Measurements from ENCODE around the gene BICRAL. TPM values are rescaled to one million over a fixed set of nuclear protein-coding genes. Genes with fewer than 3 reads are reported as not detected.
"Not testable (repeated sequence)": the region's sequence is repeated elsewhere in the genome, so short reads cannot be mapped to it uniquely, and the experiment has no call there.

The BICRAL gene
- total RNA-seq, 1 donor from 2014 or later: 6.1 TPM

- no peak for ATAC-seq
These were observed 14.3 kb downstream of the BICRAL start for GRCh38 chr6:42796171-42796570.

DNA sequence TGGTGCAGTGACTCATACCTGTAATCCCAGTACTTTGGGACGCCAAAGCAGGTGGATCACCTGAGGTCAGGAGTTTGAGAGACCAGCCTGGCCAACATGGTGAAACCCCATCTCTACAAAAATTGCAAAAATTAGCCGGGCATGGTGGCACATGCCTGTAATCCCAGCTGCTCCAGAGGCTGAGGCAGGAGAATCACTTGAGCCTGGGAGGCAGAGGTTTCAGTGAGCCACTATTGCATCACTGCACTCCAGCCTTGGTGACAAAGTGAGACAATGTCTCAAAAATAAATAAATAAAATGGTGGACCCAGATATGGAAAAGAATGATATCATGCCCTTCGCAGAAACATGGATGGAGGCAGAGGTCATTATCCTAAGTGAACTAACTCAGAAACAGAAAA, 15.8 kb downstream of the BICRAL start:
- ATAC-seq: not testable (repeated sequence)

- ATAC-seq: no peak
These were observed 23.5 kb downstream of the BICRAL start for GRCh38 chr6:42805297-42805861.

GRCh38 chr6:42806359-42806758, 24.5 kb downstream of the BICRAL start:
- ATAC-seq: not testable (repeated sequence)

DNA sequence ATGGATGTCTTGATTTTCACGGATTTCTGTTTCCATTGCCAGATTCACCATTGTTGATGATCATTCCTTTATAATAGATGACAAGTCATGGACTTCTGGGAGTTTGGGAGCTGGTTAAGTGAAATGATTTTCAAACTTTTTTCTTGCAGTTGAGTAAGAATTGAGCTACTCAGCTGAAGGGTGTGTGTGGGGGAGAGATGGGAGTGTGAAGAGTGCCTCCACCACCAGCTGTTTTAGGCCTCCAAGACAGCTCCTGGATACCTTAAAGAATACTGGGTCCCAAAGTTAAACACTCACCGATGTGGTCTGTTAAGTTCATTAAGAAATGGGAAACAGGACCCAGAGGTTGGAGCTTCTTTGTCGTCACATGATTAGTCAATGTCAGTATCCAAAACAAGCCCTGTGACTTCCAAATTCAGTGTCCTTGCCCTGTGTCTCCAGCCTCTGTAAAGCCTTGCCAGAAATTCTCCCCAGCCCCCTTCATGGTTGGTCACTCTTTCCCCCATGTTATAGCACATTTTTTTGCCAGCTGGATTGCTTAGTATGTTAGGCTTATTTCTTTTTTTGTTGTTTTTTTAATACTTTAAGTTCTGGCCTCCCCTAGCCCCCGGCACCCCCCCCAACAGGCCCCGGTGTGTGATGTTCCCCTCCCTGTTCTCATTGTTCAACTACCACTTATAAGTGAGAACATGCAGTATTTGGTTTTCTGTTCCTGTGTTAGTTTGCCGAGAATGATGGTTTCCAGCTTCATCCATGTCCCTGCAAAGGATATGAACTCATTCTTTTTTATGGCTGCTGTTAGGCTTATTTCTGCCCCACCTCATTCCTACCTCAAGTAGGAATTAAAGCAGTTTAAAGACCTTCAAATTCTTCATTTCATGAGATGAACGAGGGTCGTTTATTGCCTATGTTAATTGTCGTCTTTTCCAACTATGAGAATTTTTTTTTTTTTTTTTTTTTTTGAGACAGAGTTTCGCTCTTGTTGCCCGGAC, 26.9 kb downstream of the BICRAL start:
- ATAC-seq: no peak

DNA sequence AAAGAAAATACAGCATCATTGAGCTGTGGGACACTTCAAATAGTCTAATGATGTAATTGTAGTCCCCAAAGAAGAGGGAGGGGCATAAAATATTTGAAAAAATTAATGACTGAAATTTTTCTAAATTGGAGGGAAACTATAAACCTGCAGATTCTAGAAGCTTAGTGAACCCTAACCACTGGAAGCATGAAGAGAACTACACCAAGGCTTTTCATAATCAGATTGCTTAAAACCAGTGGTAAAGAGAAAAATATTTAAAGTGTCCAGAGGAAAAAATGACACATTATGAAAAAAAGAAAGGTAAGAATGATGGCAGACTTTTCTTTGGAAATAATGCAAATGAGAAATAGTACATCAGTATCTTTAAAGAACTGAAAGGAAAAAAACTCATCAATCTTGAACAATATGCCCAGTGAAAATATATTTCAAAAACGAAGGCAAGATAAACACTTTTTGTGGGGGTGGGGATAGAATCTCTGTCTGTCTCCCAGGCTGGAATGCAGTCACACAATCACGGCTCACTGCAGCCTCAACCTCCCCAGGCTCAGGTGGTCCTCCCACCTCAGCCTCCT, 31.3 kb downstream of the BICRAL start:
- no peak for ATAC-seq

GRCh38 chr6:42813906-42814444, 32.1 kb downstream of the BICRAL start:
- no peak for ATAC-seq

DNA sequence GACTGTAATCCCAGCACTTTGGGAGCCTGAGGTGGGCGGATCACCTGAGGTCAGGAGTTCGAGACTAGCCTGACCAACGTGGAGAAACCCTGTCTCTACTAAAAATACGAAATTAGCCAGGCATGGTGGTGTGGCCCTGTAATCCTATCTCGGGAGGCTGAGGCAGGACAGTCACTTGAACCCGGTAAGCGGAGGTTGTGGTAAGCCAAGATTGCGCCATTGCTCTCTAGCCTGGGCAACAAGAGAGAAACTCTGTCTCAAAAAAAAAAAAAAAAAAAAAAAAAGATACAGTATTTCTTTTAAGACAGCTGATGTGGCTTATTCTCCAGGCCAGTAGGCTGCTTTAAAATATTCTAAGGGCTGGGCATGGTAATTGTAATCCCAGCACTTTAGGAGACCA, 33.9 kb downstream of the BICRAL start:
- not testable (repeated sequence) for ATAC-seq

DNA sequence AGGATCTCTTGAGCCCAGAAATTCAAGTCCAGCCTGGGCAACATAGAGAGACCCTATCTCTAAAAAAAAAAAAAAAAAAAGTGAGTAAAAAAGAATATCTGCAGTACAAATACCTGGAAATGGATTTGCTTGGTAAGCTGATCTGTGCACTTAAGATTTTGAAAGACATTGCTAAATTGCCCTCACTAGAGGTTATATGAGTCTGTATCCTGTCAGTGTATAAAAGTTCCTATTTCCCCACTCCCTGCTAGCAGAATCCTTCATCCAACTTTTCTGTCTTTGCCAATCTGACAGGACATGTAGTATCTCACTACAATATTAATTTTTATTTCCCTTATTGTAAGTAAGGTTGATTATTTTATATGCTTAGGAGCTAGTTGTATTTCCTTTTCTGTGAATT, 36.1 kb downstream of the BICRAL start:
- ATAC-seq: no peak

GRCh38 chr6:42818416-42818815, 36.6 kb downstream of the BICRAL start:
- ATAC-seq: no peak

- no peak for ATAC-seq
These were observed 37.0 kb downstream of the BICRAL start for GRCh38 chr6:42818878-42819277.

DNA sequence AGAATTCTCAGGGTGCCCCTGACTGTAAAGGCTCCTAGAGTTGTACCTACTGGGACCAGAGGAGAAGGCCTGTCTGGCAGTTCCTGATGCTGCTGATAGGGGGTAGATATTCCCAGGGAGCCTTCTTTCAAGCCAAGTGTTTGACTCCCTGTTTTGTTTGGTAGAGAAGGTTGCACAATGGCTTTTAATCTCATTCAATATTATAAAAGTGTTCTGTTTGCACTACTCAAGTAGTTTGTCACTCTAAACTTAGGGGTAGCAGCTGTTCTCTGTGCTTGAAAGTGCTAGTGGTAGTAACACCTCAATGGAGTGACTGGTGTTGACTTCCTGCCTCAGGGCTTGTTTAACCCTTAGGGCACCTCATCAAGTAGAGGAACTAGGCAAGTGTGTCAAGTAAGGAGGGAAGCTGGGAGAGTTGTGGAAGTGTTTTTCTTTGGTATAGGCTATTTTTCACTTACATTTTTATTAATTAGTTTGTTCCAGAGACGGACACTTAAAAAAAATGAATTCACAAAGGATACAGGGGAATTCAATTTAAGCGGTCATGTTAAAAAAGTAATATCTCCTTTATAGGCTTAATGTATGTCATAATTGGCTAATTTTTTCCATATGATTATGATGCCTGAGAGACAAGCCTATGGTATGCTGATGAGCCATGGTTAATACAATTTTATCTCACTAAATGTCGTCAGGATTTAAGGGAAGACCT, 38.1 kb downstream of the BICRAL start:
- ATAC-seq: peak; percentile 41

DNA sequence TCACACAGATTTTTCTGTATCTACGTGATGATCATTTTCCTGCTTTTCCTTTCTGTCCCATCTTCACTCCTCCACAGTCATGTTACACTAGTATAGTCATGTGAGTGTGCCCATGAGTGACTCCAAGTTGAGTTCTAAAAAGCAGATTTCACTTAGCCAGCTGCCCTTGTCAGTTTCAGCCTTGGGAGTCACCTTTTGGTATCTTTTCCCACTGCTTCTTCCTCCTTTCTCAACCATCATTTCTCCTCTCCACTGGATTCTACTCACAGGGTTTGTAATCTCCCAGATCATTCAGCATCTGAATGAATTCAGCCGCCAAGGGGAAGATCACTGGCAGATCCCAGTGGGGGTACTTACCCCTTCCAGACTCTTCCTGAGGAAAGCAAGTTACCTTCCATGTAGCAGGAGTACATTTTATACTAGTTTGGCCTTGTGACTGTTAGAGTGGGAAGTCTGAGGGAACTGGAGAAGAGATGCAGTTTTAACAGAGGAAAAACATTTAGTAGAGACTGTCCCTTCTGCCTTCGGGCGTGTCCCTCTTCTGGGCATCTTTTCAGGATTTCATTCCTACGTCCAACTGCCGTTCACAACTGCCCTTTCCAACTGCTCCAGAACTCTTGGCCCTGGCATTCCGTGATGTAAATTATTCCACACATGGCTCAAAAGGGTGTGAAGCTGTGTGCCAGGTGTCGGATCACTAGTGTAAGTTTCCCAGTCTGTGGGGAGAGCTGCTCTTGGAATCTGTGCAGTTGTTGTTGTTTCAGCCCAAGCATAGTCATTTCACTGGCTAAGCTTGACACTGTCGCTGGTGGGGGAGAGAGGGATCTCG, 38.9 kb downstream of the BICRAL start:
- ATAC-seq: no peak

DNA sequence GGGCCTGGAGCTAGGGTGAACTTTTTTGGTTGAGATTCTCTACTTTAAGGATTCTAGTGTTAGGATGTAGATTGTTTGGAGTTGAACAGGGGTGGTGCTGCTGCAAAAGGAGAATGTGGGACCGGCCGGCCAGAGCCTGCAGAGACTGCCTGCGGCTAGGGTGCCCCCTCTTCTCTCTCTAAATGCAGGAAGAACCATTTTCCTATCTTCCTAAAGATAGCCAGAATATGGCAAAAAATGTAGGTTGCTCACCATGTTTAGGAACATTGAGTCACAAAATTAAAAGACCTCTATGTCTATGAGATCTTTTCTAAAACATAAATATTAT, 39.5 kb downstream of the BICRAL start:
- no peak for ATAC-seq

- no peak for ATAC-seq
These were observed 40.0 kb downstream of the BICRAL start for GRCh38 chr6:42821846-42822245.

GRCh38 chr6:42829561-42830092, 47.8 kb downstream of the BICRAL start:
- no peak for ATAC-seq

GRCh38 chr6:42831237-42831636, 49.4 kb downstream of the BICRAL start:
- no peak for ATAC-seq

- no peak for ATAC-seq
These were observed 52.2 kb downstream of the BICRAL start for GRCh38 chr6:42834056-42834455.

GRCh38 chr6:42841844-42842584, 60.2 kb downstream of the BICRAL start:
- ATAC-seq: no peak

GRCh38 chr6:42845327-42845694, 63.5 kb downstream of the BICRAL start:
- no peak for ATAC-seq

- no peak for ATAC-seq
These were observed 64.7 kb downstream of the BICRAL start for GRCh38 chr6:42846505-42846904.
